Measurements from ENCODE around the gene CACNB4.
"Not testable (repeated sequence)": the region's sequence is repeated elsewhere in the genome, so short reads cannot be mapped to it uniquely, and the experiment has no call there.

Gene CACNB4

DNA sequence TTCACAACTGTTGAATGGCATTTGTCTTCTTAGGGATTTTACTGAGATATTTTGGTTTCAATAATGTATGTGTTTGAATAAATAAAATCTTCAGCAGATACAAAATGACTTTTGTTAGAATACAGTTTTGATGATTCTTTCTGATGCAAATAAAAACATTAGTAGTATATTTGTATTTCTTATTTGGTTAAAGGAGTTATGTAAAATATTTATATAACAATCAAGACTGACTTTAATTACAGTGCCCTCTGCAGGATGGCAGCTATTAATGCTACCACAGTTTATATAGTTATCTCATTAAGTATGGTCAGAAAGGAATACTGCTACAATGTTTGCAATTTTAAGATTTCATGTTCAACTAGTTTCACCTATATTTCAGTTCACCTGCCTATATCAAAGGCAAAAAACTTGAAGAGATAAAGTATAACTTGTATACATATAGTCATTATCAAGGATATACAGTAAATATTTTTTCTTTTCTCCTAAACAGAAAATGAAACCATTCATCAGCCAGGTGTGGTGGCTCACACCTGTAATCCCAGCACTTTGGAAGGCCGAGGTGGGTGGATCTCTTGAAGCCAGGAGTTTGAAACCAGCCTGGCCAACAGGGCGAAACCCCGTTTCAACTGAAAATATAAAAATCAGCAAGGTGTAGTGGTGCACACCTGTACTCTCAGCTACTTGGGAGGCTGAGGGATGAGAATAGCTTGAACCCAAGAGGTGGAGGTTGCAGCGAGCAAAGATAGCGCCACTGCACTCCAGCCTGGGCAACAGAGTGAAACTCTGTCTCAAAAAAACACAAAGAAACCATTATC is 290.4 kb downstream of the CACNB4 start:
- H3K4me3 ChIP-seq (ENCODE audit: low read length) = no peak overlapping the region
- H3K4me1 ChIP-seq (ENCODE audit: control insufficient read depth, insufficient read depth, low read length) = no peaks in the 10 kb centered on the region
- H3K9me3 ChIP-seq (ENCODE audit: control insufficient read depth, insufficient read depth, low read length) = no peaks in the 10 kb centered on the region
- no peak for DNase-seq (ENCODE audit: low read depth, low spot score)
- H3K27me3 ChIP-seq (ENCODE audit: control insufficient read depth, insufficient read depth, low read length) = no peaks in the 10 kb centered on the region
- WGBS (ENCODE audit: insufficient coverage, insufficient read length) = no CpG with 5 or more reads among the region's 5 CpGs
- H3K27ac ChIP-seq (ENCODE audit: low read length) = no peak overlapping the region
- no peaks in the 10 kb centered on the region; the same call in 1 of the 2 replicates for H3K36me3 ChIP-seq (ENCODE audit: control insufficient read depth, insufficient read depth, low read length)

DNA sequence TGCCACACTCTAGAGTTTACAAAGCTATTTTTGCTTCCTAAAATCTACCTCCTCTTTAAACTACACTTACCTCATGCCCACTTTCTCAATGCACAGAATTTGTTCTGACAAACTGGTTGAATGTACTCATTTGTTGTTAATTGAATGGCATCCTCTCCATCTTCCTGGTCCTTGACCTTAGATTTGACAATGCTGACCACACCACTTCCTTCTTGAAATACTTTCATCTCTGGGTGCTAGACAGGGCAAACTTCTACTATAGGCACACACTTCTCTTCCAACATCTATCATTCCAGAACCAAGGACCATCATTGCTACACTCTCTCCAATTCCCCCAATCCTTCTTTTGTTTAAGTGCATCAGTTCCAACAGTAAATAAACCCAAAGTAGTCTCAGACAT is 292.9 kb downstream of the CACNB4 start:
- no peaks in the 10 kb centered on the region; the same call in 1 of the 2 replicates for H3K36me3 ChIP-seq (ENCODE audit: control insufficient read depth, insufficient read depth, low read length)
- H3K27me3 ChIP-seq (ENCODE audit: control insufficient read depth, insufficient read depth, low read length) = no peaks in the 10 kb centered on the region
- no peaks in the 10 kb centered on the region for H3K9me3 ChIP-seq (ENCODE audit: control insufficient read depth, insufficient read depth, low read length)
- no peak for DNase-seq (ENCODE audit: low read depth, low spot score)
- no peaks in the 10 kb centered on the region for H3K4me1 ChIP-seq (ENCODE audit: control insufficient read depth, insufficient read depth, low read length)
- H3K4me3 ChIP-seq (ENCODE audit: low read length) = no peak overlapping the region
- H3K27ac ChIP-seq (ENCODE audit: low read length) = no peak overlapping the region

GRCh38 chr2:151805343-151805742 is 293.5 kb downstream of the CACNB4 start:
- no peaks in the 10 kb centered on the region for H3K27me3 ChIP-seq (ENCODE audit: control insufficient read depth, insufficient read depth, low read length)
- no peaks in the 10 kb centered on the region; the same call in 1 of the 2 replicates for H3K36me3 ChIP-seq (ENCODE audit: control insufficient read depth, insufficient read depth, low read length)
- no peak overlapping the region for H3K4me3 ChIP-seq (ENCODE audit: low read length)
- no peak for DNase-seq (ENCODE audit: low read depth, low spot score)
- WGBS (ENCODE audit: insufficient coverage, insufficient read length) = no CpG with 5 or more reads among the region's 1 CpG
- H3K27ac ChIP-seq (ENCODE audit: low read length) = no peak overlapping the region
- H3K9me3 ChIP-seq (ENCODE audit: control insufficient read depth, insufficient read depth, low read length) = no peaks in the 10 kb centered on the region
- no peaks in the 10 kb centered on the region for H3K4me1 ChIP-seq (ENCODE audit: control insufficient read depth, insufficient read depth, low read length)

DNA sequence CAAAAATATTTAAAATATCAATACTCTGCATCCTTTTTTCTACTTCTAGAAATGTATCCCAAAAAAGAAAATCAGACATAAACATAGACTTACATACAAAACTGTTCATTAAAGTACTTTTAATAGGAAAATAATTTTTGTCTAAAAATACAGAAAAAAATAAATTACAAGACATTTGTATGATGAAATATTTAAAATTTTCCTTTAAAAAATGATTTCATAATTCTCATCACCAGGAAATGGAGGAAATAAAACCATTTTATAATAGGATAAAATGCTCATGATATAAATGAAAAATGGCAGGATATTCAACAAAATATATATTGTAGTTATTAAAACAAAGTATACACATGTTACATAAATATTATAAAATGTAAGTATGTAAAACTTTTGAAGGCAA is 295.0 kb downstream of the CACNB4 start:
- no peaks in the 10 kb centered on the region for H3K4me1 ChIP-seq (ENCODE audit: control insufficient read depth, insufficient read depth, low read length)
- H3K36me3 ChIP-seq (ENCODE audit: control insufficient read depth, insufficient read depth, low read length) = no peaks in the 10 kb centered on the region; the same call in 1 of the 2 replicates
- H3K27ac ChIP-seq (ENCODE audit: low read length) = no peak overlapping the region
- no peaks in the 10 kb centered on the region for H3K27me3 ChIP-seq (ENCODE audit: control insufficient read depth, insufficient read depth, low read length)
- no peaks in the 10 kb centered on the region for H3K9me3 ChIP-seq (ENCODE audit: control insufficient read depth, insufficient read depth, low read length)
- DNase-seq (ENCODE audit: low read depth, low spot score) = no peak
- H3K4me3 ChIP-seq (ENCODE audit: low read length) = no peak overlapping the region

GRCh38 chr2:151802315-151802714 is 296.5 kb downstream of the CACNB4 start:
- Histone ChIP-seq H3K36me3 (ENCODE audit: control insufficient read depth, insufficient read depth, low read length) (no peaks in the 10 kb centered on the region; the same call in 1 of the 2 replicates), H3K27me3 (ENCODE audit: control insufficient read depth, insufficient read depth, low read length) (no peaks in the 10 kb centered on the region), H3K4me3 (ENCODE audit: low read length) (no peak overlapping the region), H3K27ac (ENCODE audit: low read length) (no peak overlapping the region), H3K4me1 (ENCODE audit: control insufficient read depth, insufficient read depth, low read length) (no peaks in the 10 kb centered on the region), H3K9me3 (ENCODE audit: control insufficient read depth, insufficient read depth, low read length) (no peaks in the 10 kb centered on the region)
- no peak for DNase-seq (ENCODE audit: low read depth, low spot score)
- no CpG with 5 or more reads among the region's 2 CpGs for WGBS (ENCODE audit: insufficient coverage, insufficient read length)

DNA sequence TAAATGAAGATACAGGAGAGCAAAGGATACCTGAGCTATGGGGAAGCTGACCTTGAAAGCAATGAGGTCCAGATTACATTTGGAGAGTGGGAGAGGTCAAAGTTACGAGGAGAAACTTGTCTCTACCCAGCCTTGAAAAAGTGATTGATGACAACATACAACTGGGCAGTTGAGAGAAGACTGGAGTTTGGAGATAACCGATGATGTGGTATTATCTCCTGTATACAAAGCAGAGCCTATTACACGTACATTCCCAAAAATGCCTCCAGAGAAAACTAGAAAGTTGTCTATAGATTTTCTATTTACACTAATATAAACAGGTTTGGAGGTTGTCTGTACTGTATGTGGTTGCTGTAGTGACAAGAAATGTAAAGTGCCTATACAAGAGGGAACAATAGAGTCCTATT is 299.0 kb downstream of the CACNB4 start:
- no peak for DNase-seq (ENCODE audit: low read depth, low spot score)
- no peaks in the 10 kb centered on the region for H3K36me3 ChIP-seq (ENCODE audit: control insufficient read depth, insufficient read depth, low read length)
- H3K9me3 ChIP-seq (ENCODE audit: control insufficient read depth, insufficient read depth, low read length) = no peaks in the 10 kb centered on the region
- WGBS (ENCODE audit: insufficient coverage, insufficient read length) = no CpG with 5 or more reads among the region's 3 CpGs
- H3K4me3 ChIP-seq (ENCODE audit: low read length) = no peak overlapping the region
- H3K4me1 ChIP-seq (ENCODE audit: control insufficient read depth, insufficient read depth, low read length) = no peaks in the 10 kb centered on the region
- no peaks in the 10 kb centered on the region for H3K27me3 ChIP-seq (ENCODE audit: control insufficient read depth, insufficient read depth, low read length)
- H3K27ac ChIP-seq (ENCODE audit: low read length) = no peak overlapping the region

- DNase-seq (ENCODE audit: low read depth, low spot score) = no peak
- Histone ChIP-seq H3K9me3 (ENCODE audit: control insufficient read depth, insufficient read depth, low read length) (no peaks in the 10 kb centered on the region), H3K36me3 (ENCODE audit: control insufficient read depth, insufficient read depth, low read length) (no peaks in the 10 kb centered on the region)
These were observed 302.1 kb downstream of the CACNB4 start for GRCh38 chr2:151796774-151797173.

GRCh38 chr2:151795646-151796240 is 303.1 kb downstream of the CACNB4 start:
- Histone ChIP-seq H3K4me1 (ENCODE audit: control insufficient read depth, insufficient read depth, low read length) (no peaks in the 10 kb centered on the region), H3K9me3 (ENCODE audit: control insufficient read depth, insufficient read depth, low read length) (no peaks in the 10 kb centered on the region), H3K4me3 (ENCODE audit: low read length) (no peak overlapping the region), H3K27me3 (ENCODE audit: control insufficient read depth, insufficient read depth, low read length) (no peaks in the 10 kb centered on the region), H3K36me3 (ENCODE audit: control insufficient read depth, insufficient read depth, low read length) (no peaks in the 10 kb centered on the region), H3K27ac (ENCODE audit: low read length) (no peak overlapping the region)
- no CpG with 5 or more reads among the region's 4 CpGs for WGBS (ENCODE audit: insufficient coverage, insufficient read length)
- DNase-seq (ENCODE audit: low read depth, low spot score) = no peak

More at GRCh38 chr2:151796774-151797173, 302.1 kb downstream of the CACNB4 start:
- Histone ChIP-seq H3K27ac (ENCODE audit: low read length) (no peak overlapping the region), H3K4me3 (ENCODE audit: low read length) (no peak overlapping the region), H3K27me3 (ENCODE audit: control insufficient read depth, insufficient read depth, low read length) (no peaks in the 10 kb centered on the region), H3K4me1 (ENCODE audit: control insufficient read depth, insufficient read depth, low read length) (no peaks in the 10 kb centered on the region)
- WGBS (ENCODE audit: insufficient coverage, insufficient read length) = no CpG with 5 or more reads among the region's 2 CpGs

GRCh38 chr2:151794422-151794821 is 304.4 kb downstream of the CACNB4 start:
- H3K27ac ChIP-seq (ENCODE audit: low read length); H3K9me3 ChIP-seq (ENCODE audit: control insufficient read depth, insufficient read depth, low read length); H3K27me3 ChIP-seq (ENCODE audit: control insufficient read depth, insufficient read depth, low read length); H3K4me3 ChIP-seq (ENCODE audit: low read length); DNase-seq (ENCODE audit: low read depth, low spot score); H3K4me1 ChIP-seq (ENCODE audit: control insufficient read depth, insufficient read depth, low read length); H3K36me3 ChIP-seq (ENCODE audit: control insufficient read depth, insufficient read depth, low read length): not testable (repeated sequence)
- WGBS (ENCODE audit: insufficient coverage, insufficient read length) = no CpG with 5 or more reads among the region's 6 CpGs

GRCh38 chr2:151793123-151793522 is 305.7 kb downstream of the CACNB4 start:
- no peaks in the 10 kb centered on the region for H3K4me1 ChIP-seq (ENCODE audit: control insufficient read depth, insufficient read depth, low read length)
- no peak overlapping the region for H3K4me3 ChIP-seq (ENCODE audit: low read length)
- H3K27me3 ChIP-seq (ENCODE audit: control insufficient read depth, insufficient read depth, low read length) = no peaks in the 10 kb centered on the region
- DNase-seq (ENCODE audit: low read depth, low spot score) = no peak
- no peak overlapping the region for H3K27ac ChIP-seq (ENCODE audit: low read length)
- WGBS (ENCODE audit: insufficient coverage, insufficient read length) = no CpG with 5 or more reads among the region's 3 CpGs
- no peaks in the 10 kb centered on the region for H3K9me3 ChIP-seq (ENCODE audit: control insufficient read depth, insufficient read depth, low read length)
- no peaks in the 10 kb centered on the region for H3K36me3 ChIP-seq (ENCODE audit: control insufficient read depth, insufficient read depth, low read length)

- Histone ChIP-seq H3K4me3 (ENCODE audit: low read length) (no peak overlapping the region), H3K36me3 (ENCODE audit: control insufficient read depth, insufficient read depth, low read length) (no peaks in the 10 kb centered on the region; the same call in 1 of the 2 replicates), H3K9me3 (ENCODE audit: control insufficient read depth, insufficient read depth, low read length) (no peaks in the 10 kb centered on the region), H3K27ac (ENCODE audit: low read length) (no peak overlapping the region), H3K27me3 (ENCODE audit: control insufficient read depth, insufficient read depth, low read length) (no peaks in the 10 kb centered on the region), H3K4me1 (ENCODE audit: control insufficient read depth, insufficient read depth, low read length) (no peaks in the 10 kb centered on the region)
- DNase-seq (ENCODE audit: low read depth, low spot score) = no peak
- WGBS (ENCODE audit: insufficient coverage, insufficient read length) = no CpG with 5 or more reads among the region's 4 CpGs
These were observed 306.3 kb downstream of the CACNB4 start for GRCh38 chr2:151792589-151792988.

All from iPS DF 6.9 (cell line).